GM19324 (cell line): Measurements from ENCODE around the gene FCN1.

Experiments used
- ATAC-seq: cut with Tn5 transposase; IDR thresholded peaks from one replicate; pipeline ENCODE4 v1.9.1; 2021; ENCODE audit warnings: mild to moderate bottlenecking, moderate library complexity; ENCODE audit not compliant: unreplicated experiment, low FRiP score

Gene FCN1

DNA sequence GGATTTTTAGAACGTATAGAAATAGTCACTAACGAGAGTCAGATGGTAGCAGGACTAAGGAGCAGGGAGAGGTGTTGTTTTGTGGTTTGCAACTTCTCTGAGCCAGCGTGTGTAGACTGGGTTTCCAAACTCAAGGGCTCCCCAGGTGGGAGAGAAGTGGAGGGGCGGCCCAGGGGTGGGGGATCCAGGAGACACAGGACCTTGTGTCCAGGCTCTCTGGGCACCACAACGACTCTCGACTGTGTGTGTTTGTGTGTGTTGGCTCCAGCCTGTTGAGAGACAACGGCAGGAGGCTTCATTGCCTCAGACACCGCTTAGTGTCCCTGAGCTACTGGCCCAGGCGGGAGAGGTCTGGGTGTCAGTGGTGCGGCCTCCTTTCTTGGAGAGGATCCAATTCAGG lies 934 bp upstream of the FCN1 start:
- ATAC-seq = no peak

DNA sequence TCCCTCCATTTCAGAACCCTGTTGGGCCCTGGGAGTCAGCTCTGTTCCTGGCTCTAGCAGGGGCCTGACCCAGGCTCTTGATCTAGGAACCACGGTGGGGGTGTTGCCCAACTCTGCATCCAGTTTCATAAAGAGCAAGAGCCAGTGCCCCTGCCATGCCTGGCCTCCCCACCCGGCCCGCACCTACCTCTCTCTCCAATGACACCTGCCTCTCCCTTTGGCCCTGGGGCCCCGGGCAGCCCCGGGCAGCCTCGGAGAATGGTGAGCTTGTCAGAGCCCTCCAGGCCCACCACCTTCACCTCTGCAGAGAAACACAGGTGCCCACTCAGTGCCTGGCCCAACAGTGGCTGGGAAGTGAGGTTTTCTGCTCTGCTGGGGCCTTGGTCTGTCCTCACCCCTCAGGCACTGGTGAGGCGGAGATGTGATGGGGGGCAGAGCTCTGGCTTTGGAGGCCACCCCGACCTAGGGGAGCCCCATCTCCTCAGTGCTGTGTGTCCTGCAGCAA lies 1.5 kb downstream of the FCN1 start:
- no peak for ATAC-seq

GRCh38 chr9:134915046-134915985 lies 2.4 kb downstream of the FCN1 start:
- no peak for ATAC-seq

DNA sequence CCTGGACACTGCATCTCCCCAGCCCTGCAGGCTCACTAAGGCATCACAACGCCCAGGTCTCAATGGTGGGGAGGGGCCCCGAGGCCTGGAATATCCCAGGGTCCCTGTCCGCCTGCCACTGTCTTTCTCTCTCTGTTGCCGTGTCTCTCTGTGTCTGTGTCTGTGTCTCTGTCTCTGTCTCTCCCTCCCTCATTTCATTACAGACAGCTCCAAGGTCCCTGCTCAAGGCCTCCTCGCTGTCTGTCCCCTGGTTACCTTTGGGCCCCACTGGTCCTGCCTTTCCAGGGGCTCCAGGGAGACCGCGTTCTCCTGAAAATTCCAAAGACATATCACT lies 3.2 kb downstream of the FCN1 start:
- no peak for ATAC-seq

GRCh38 chr9:134913713-134914500 lies 3.8 kb downstream of the FCN1 start:
- ATAC-seq = no peak

- no peak for ATAC-seq
These were observed 4.5 kb downstream of the FCN1 start for GRCh38 chr9:134913041-134913712.

DNA sequence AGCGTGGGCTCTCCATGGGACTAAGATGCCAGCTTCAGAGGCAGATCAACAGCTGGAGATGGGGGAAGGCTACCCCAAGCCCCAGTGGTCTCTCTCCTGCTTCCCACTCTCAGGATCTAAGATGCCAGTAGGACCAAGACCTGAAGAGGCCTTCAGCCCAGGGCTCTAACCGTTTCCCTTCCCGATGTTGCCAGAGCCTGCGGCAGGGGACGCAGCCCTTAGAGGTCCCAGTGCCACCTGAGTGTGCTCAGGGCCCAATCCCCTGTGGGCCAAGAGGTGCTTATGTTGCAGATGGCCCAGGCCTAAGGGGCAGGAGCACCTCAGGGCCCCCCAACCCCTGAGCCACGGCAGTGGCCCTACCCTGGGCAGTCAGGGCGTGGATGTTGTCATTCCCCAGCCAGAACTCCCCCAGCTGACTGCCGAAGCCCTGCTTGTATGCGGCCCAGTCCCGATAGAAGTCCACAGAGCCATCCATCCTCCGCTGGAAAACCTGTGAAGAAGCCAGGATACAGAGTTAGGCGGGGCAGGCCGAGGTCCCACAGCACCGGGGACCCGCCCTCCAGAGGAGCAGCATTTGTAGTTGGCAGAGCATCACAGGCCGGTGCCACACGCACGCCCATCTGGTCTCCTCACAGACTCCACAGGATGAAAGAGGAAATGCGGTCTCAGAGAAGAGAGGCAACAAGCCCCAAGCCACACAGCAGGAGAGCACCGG lies 5.4 kb downstream of the FCN1 start:
- no peak for ATAC-seq

GRCh38 chr9:134909511-134910481 lies 7.9 kb downstream of the FCN1 start:
- ATAC-seq = no peak

GRCh38 chr9:134908524-134909309 lies 9.0 kb downstream of the FCN1 start:
- no peak for ATAC-seq

GRCh38 chr9:134902936-134903335 lies 14.8 kb downstream of the FCN1 start:
- no peak for ATAC-seq

DNA sequence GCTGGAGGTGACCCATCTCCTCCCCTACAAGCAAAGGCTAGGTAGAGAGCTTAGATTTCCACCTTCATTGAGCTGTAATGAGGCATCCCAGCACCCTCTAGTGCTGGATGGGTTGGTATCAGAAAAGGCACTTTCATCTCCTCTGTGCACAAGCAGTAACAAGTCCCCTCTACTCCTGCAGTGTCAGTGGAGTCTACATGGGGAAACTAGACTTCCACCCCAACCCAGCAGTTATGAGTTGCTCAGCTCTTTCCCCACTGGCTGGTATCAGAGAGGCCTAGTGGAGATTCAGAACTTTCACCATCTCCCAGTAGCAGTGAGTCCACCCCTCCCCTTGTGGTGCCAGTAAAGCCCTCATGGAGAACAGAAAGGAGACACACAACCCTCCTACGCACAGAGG lies 17.9 kb downstream of the FCN1 start:
- no peak for ATAC-seq

- ATAC-seq = no peak
These were observed 18.5 kb downstream of the FCN1 start for GRCh38 chr9:134899168-134899567.

GRCh38 chr9:134898319-134898718 lies 19.4 kb downstream of the FCN1 start:
- ATAC-seq = no peak

DNA sequence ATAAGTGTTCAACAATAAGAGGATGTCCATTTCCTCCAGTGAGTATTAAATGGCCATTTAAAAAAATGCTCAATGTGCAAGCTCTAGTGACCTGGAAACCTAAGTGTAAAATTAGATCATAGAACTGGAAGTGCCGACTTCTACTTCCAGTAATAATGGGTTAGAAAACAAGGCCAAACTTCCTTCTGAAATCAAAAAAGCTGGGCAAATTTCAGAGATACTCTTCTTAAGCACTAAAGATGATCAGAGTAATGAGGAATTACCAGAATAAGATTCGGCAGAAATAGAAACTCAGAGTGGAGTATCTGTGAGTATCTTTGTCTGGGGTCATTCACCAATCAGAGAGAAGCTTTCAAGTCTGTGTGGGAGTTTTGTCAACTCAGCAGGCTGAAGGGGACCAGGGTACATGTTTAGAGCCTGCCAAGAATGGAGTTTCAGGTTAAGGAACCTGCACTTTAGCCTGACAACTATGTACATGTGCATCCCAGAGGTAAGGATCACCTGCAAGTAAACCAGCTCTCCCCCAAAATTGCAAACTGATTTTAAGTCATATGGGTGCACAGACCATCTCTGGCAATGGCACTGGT lies 20.0 kb downstream of the FCN1 start:
- ATAC-seq = no peak

GRCh38 chr9:134896834-134897583 lies 20.7 kb downstream of the FCN1 start:
- ATAC-seq = no peak

DNA sequence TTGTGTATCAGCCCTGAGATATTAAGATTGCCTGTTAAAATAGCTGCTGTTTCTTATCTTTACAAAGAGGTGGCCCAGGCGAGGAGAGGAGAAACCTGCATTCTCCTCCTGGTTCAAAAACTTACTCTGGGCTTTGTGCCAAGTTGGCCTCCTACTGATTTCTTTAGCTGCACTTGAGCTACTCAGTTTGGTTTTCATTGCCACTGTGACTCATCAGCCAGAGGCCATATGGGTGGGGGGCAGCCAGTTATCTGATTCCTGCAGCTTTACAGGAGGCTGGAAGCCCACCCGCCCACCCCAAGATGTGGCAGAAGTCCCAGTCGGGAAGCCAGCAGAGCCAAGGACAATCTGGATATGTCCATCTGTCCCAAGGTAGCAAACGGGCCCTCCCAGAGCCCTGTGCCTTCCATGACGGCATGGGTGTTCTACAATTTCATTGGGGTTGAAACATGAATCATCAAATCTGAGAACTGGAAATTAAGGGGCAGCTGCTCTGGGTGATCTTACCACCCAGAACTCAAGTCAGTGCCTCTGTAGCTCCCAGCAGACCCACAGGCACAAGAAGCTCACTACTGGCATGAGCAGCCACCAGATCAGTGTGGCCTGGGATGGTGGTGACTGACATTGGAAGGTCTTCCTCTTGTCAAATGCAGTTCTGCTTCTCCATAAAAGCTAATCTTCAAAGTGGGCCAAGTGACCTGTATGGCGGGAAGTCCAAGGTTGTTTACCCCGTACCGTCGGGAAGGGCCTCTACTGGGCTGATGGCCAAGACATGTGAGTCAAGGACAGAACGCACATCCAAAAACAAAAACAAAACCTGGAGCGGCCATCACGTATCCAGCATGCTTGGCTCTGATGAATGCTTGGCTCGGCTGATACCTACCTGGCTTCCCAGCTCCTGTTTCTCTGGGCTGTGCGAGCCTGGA lies 21.5 kb downstream of the FCN1 start:
- no peak for ATAC-seq
